ENCODE data around the gene HNRNPA2B1.
"Not testable (repeated sequence)": the region's sequence is repeated elsewhere in the genome, so short reads cannot be mapped to it uniquely, and the experiment has no call there.

HNRNPA2B1 gene

GRCh38 chr7:26179826-26180497, 20.6 kb downstream of the HNRNPA2B1 start:
- H3K27me3 ChIP-seq: no peaks in the 10 kb centered on the region
- no peaks in the 10 kb centered on the region for H3K36me3 ChIP-seq
- no peaks in the 10 kb centered on the region for H3K9me3 ChIP-seq
- H3K4me1 ChIP-seq: no peaks in the 10 kb centered on the region
- H3K4me3 ChIP-seq (ENCODE audit: low read depth, low read length): no peak overlapping the region
- DNase-seq: no peak
- TF ChIP-seq CTCF (IDR thresholded peaks at IDR 0.05; ENCODE audit: low read depth, low read length): no peak

- H3K4me3 ChIP-seq (ENCODE audit: low read depth, low read length): no peak overlapping the region
- no peaks in the 10 kb centered on the region for H3K9me3 ChIP-seq
- no peaks in the 10 kb centered on the region for H3K4me1 ChIP-seq
- H3K36me3 ChIP-seq: no peaks in the 10 kb centered on the region
- no peaks in the 10 kb centered on the region for H3K27me3 ChIP-seq
- TF ChIP-seq CTCF (IDR thresholded peaks at IDR 0.05; ENCODE audit: low read depth, low read length): no peak
- DNase-seq: no peak
Measured at GRCh38 chr7:26179422-26179821, 21.1 kb downstream of the HNRNPA2B1 start.

- no peak for DNase-seq
- H3K4me3 ChIP-seq (ENCODE audit: low read depth, low read length): no peak overlapping the region
- no peaks in the 10 kb centered on the region for H3K36me3 ChIP-seq
Measured at GRCh38 chr7:26178272-26178960, 22.1 kb downstream of the HNRNPA2B1 start.

GRCh38 chr7:26177269-26177668, 23.3 kb downstream of the HNRNPA2B1 start:
- not testable (repeated sequence) for H3K27me3 ChIP-seq; H3K9me3 ChIP-seq; H3K4me3 ChIP-seq (ENCODE audit: low read depth, low read length); DNase-seq; H3K36me3 ChIP-seq; H3K4me1 ChIP-seq

More at GRCh38 chr7:26178272-26178960, 22.1 kb downstream of the HNRNPA2B1 start:
- H3K27me3 ChIP-seq: no peaks in the 10 kb centered on the region
- TF ChIP-seq CTCF (IDR thresholded peaks at IDR 0.05; ENCODE audit: low read depth, low read length): no peak
- H3K9me3 ChIP-seq: no peaks in the 10 kb centered on the region
- no peaks in the 10 kb centered on the region for H3K4me1 ChIP-seq

GRCh38 chr7:26176696-26177095, 23.9 kb downstream of the HNRNPA2B1 start:
- H3K4me1 ChIP-seq; H3K27me3 ChIP-seq; H3K36me3 ChIP-seq; H3K4me3 ChIP-seq (ENCODE audit: low read depth, low read length); H3K9me3 ChIP-seq; DNase-seq: not testable (repeated sequence)

- not testable (repeated sequence) for DNase-seq
Measured at GRCh38 chr7:26175903-26176302, 24.6 kb downstream of the HNRNPA2B1 start.

GRCh38 chr7:26172048-26172447, 28.5 kb downstream of the HNRNPA2B1 start:
- Histone ChIP-seq H3K36me3 (no peaks in the 10 kb centered on the region), H3K4me3 (ENCODE audit: low read depth, low read length) (no peak overlapping the region), H3K9me3 (no peaks in the 10 kb centered on the region), H3K27me3 (no peaks in the 10 kb centered on the region), H3K4me1 (no peaks in the 10 kb centered on the region)
- no peak for DNase-seq
- no peak for TF ChIP-seq CTCF (IDR thresholded peaks at IDR 0.05; ENCODE audit: low read depth, low read length)

More at GRCh38 chr7:26175903-26176302, 24.6 kb downstream of the HNRNPA2B1 start:
- not testable (repeated sequence) for H3K4me3 ChIP-seq (ENCODE audit: low read depth, low read length); H3K36me3 ChIP-seq; H3K4me1 ChIP-seq; H3K9me3 ChIP-seq; H3K27me3 ChIP-seq

All from BE2C (cell line).